Mesothelial cell of epicardium (in vitro differentiated cells): ENCODE results near the gene TEN1. TPM values are rescaled to one million over a fixed set of nuclear protein-coding genes. Genes with fewer than 3 reads are reported as not detected.

Experiments used
- DNase-seq, 2 experiments: peaks; one replicate each; pipeline ENCODE4 v3.0.0; 2021; ENCODE audit warnings: low spot score in 2 of 2; ENCODE audit not compliant: unreplicated experiment in 2 of 2
- H3K27ac Mint-ChIP-seq: 2 replicates; pipeline ENCODE4 v1.8.0; 2021; ENCODE audit warnings: mixed read lengths
- H3K27me3 Mint-ChIP-seq: 2 replicates; pipeline ENCODE4 v1.8.0; 2021; ENCODE audit warnings: low read depth, mixed read lengths
- H3K36me3 Mint-ChIP-seq: 2 replicates; pipeline ENCODE4 v1.8.0; 2021; ENCODE audit warnings: mixed read lengths
- H3K4me1 Mint-ChIP-seq: 2 replicates; pipeline ENCODE4 v1.8.0; 2021; ENCODE audit warnings: mixed read lengths
- H3K4me3 Mint-ChIP-seq: 2 replicates; pipeline ENCODE4 v1.8.0; 2021; ENCODE audit warnings: mild to moderate bottlenecking, moderate library complexity, mixed read lengths
- H3K9me3 Mint-ChIP-seq: 2 replicates; pipeline ENCODE4 v1.8.0; 2021; ENCODE audit warnings: mixed read lengths
- total RNA-seq: library from RNA; stranded (reverse); gene quantifications from 3 replicates; pipeline ENCODE4 v1.2.1, GENCODE V29; 2021
- TF ChIP-seq, protein P1 (sequence below): fragments of 200-600 bp; sonication (generic); IDR thresholded peaks from one replicate; pipeline ENCODE4 v1.5.0; 2021; ENCODE audit warnings: antibody characterized with exemption; ENCODE audit not compliant: unreplicated experiment

TEN1 gene
- total RNA-seq, 1 donor from 2014 or later: 35.5 TPM

DNA sequence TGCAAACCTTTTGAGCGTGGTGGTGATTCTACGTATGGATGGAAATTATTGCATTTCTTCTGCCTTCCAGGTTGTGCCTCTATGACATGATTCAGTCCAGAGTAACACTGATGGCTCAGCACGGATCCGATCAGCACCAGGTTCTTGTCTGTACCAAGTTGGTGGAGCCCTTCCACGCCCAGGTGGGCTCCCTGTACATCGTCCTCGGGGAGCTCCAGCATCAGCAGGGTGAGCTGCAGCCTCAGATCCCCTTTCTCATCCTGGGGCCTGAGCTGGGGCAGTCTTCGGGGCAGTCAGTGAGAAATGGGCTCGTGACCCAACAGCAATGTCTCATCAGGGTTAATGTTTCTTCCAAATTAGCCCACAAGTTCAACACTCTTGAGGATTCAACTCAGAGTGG is 12.4 kb downstream of the TEN1 start:
- H3K9me3 Mint-ChIP-seq: no peaks in the 10 kb centered on the region
- no peak overlapping the region for H3K27ac Mint-ChIP-seq
- no peak for DNase-seq
- H3K27me3 Mint-ChIP-seq: no peaks in the 10 kb centered on the region
- H3K4me3 Mint-ChIP-seq: no peak overlapping the region
- TF ChIP-seq, protein P1, sequence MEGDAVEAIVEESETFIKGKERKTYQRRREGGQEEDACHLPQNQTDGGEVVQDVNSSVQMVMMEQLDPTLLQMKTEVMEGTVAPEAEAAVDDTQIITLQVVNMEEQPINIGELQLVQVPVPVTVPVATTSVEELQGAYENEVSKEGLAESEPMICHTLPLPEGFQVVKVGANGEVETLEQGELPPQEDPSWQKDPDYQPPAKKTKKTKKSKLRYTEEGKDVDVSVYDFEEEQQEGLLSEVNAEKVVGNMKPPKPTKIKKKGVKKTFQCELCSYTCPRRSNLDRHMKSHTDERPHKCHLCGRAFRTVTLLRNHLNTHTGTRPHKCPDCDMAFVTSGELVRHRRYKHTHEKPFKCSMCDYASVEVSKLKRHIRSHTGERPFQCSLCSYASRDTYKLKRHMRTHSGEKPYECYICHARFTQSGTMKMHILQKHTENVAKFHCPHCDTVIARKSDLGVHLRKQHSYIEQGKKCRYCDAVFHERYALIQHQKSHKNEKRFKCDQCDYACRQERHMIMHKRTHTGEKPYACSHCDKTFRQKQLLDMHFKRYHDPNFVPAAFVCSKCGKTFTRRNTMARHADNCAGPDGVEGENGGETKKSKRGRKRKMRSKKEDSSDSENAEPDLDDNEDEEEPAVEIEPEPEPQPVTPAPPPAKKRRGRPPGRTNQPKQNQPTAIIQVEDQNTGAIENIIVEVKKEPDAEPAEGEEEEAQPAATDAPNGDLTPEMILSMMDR: no peak
- H3K36me3 Mint-ChIP-seq: peaks cover 18% of the 10 kb centered on the region
- no peaks in the 10 kb centered on the region for H3K4me1 Mint-ChIP-seq

DNA sequence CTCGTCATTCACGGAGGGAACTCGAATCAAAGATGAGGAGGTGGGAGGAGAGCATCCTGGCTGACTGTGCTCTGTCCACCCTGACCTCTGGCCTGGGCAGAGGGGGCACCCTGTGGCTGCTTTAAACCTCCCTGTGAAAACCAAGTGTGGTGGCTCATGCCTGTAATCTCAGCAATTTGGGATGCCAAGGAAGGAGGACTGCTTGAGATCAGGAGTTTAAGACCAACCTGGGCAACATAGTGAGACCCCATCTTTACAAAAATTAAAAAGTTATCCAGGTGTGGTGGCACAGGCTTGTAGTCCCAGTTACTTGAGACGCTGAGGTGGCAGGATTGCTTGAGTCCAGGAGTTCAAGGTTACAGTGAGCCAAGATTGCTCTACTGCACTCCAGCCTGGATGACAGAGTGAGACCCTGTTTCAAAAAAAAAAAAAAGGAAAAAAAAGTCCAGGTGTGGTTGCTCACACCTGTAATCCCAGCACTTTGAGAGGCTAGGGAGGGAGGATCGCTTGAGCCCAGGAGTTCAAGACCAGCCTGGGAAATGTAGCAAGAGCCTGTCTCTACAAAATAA is 15.8 kb downstream of the TEN1 start:
- Mint-ChIP-seq H3K4me3 (no peak overlapping the region), H3K27me3 (no peaks in the 10 kb centered on the region), H3K9me3 (no peaks in the 10 kb centered on the region), H3K4me1 (peaks cover 11% of the 10 kb centered on the region), H3K36me3 (peaks cover 21% of the 10 kb centered on the region), H3K27ac (no peak overlapping the region)
- DNase-seq: no peak
- TF ChIP-seq, protein P1: no peak

DNA sequence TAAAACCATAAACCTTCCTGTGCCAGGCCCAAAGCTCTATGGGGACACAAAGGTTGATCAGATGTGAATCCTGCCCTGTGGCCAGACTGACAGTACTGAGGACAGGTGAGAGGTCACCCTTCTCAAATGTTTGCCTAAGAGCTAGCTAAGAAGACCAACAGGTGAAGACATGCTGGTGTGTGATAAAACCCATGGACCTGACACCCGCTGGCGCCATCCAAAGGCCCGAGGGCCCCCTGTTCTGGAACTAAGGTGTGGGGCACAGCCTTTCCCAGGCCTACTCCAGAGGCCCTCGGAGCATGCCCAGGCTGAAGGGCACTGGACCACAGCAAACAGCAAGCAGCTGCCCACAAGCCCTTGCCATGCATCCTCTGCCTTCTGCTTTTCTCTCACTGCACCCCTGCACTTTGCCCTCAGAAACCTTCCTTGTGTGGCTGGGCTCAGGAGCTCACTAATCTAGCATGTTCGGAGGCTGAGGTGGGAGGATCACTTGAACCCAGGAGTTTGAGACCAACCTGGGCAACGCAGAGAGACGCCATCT is 16.4 kb downstream of the TEN1 start:
- Mint-ChIP-seq H3K27ac (no peak overlapping the region), H3K4me1 (peaks cover 11% of the 10 kb centered on the region), H3K36me3 (peaks cover 21% of the 10 kb centered on the region), H3K9me3 (no peaks in the 10 kb centered on the region), H3K27me3 (no peaks in the 10 kb centered on the region), H3K4me3 (no peak overlapping the region)
- DNase-seq: no peak
- TF ChIP-seq, protein P1: no peak

DNA sequence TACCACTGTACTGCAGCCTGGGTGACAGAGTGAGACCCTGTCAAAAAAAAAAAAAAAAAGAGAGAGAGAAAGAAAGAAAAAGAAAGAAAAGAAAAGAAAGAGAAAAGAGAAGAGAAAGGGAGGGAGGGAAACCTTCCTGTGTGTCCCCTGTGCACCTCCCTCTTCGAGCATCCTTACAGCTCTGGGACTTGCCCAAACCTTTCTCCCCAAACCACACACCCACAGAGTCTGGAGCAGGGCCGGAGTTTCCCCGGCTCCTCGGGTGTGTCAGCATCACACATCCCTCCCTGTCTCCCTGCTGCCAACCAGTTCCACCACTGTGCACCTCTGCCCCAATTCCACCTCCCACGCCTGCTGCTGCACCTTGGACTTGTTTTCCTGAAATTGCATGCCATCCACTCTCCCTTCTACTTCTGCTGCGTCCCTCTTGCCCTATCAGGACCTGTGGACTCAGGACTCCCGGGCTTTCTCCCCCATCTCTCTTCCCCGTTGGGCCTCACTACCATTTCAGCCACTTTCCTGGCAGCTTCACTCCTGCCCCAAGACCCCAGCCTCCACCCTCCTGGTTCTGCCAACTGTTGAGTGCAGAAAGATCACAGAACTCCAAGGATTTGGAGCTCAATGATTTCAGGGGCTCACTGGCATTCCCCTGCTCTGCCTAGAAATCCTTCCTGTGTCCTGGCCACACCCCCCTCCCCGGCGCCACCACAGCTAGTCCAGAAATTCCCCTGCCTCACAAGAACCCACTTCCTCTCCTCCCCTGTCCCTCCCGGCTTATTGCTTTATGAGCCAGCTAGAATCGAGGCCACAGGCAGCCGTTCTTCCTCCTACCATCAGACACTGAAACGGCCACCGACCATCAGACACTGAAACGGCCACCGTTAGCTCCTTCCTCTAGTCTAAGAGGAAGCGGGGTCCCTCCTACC is 17.9 kb downstream of the TEN1 start:
- peak in 1 of 2 experiments; percentile 64 for DNase-seq
- peak overlapping the region; percentile 94 for H3K27ac Mint-ChIP-seq
- no peaks in the 10 kb centered on the region for H3K27me3 Mint-ChIP-seq
- TF ChIP-seq, protein P1: no peak
- H3K4me1 Mint-ChIP-seq: peaks cover 11% of the 10 kb centered on the region
- H3K9me3 Mint-ChIP-seq: no peaks in the 10 kb centered on the region
- H3K36me3 Mint-ChIP-seq: peaks cover 16% of the 10 kb centered on the region
- peak overlapping the region; percentile 9 for H3K4me3 Mint-ChIP-seq

DNA sequence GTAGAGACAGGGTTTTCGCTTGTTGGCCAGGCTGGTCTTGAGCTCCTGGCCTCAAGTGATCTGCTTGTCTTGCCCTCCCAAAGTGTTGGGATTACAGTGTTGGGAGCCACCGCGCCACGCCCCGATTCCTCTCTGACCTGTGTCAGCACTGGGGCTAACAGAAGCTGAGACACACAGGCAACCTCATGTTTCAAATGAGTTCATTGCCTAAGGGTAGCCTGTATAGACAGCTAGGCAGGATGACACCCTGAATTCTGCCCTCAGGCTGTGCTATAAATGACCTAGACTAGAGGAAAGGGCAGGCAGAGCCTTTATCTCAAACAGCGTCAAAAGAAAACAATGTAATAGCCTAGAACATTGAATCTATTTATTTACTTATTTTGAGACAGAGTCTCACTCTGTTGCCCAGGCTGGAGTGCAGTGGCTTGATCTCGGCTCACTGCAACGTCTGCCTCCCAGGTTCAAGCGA is 19.3 kb downstream of the TEN1 start:
- no peaks in the 10 kb centered on the region for H3K9me3 Mint-ChIP-seq
- H3K36me3 Mint-ChIP-seq: peaks cover 13% of the 10 kb centered on the region
- peak overlapping the region; percentile 60 for H3K27ac Mint-ChIP-seq
- H3K4me1 Mint-ChIP-seq: peaks cover 11% of the 10 kb centered on the region
- TF ChIP-seq, protein P1: no peak
- no peak overlapping the region for H3K4me3 Mint-ChIP-seq
- DNase-seq: no peak
- H3K27me3 Mint-ChIP-seq: no peaks in the 10 kb centered on the region
